WTC11 (cell line): ENCODE results near the gene B4GALT6. TPM values are rescaled to one million over a fixed set of nuclear protein-coding genes. Genes with fewer than 3 reads are reported as not detected.

Source experiments
- ATAC-seq: fragments of 200-7000 bp; cut with Tn5 transposase; 2 replicates; pipeline ENCODE4 v1.10.0; 2021; ENCODE audit warnings: mild to moderate bottlenecking, moderate library complexity
- CTCF ChIA-PET: fragments of 300-600 bp; sonication (Branson Sonifier 250); formaldehyde crosslinking; loops from one replicate; lab custom pipeline; 2021; ENCODE audit warnings: antibody characterized with exemption; lab: Charles Lee
- POLR2A ChIA-PET: fragments of 350-600 bp; sonication (Branson Sonifier 250); formaldehyde crosslinking; loops from one replicate; lab custom pipeline; 2021; ENCODE audit warnings: antibody characterized with exemption; lab: Charles Lee
- DNase-seq: peaks from one replicate; pipeline ENCODE4 v3.0.0; 2021; ENCODE audit warnings: low spot score
- H3K27ac Mint-ChIP-seq: 2 replicates; pipeline ENCODE4 v1.8.0; 2021; ENCODE audit warnings: mixed read lengths
- H3K27me3 Mint-ChIP-seq: 2 replicates; pipeline ENCODE4 v1.8.0; 2021; ENCODE audit warnings: low read depth, mild to moderate bottlenecking, moderate library complexity, mixed read lengths
- H3K36me3 Mint-ChIP-seq: 2 replicates; pipeline ENCODE4 v1.8.0; 2021; ENCODE audit warnings: mixed read lengths
- H3K4me1 Mint-ChIP-seq: 2 replicates; pipeline ENCODE4 v1.8.0; 2022; ENCODE audit warnings: mixed read lengths
- H3K4me3 Mint-ChIP-seq: 2 replicates; pipeline ENCODE4 v1.8.0; 2021; ENCODE audit warnings: mild to moderate bottlenecking, moderate library complexity, mixed read lengths
- H3K9me3 Mint-ChIP-seq: 2 replicates; pipeline ENCODE4 v1.8.0; 2021; ENCODE audit warnings: mixed read lengths
- ELF4 ChIP-seq: sonication (generic); formaldehyde crosslinking; IDR thresholded peaks from 2 replicates; pipeline ENCODE4 v1.8.1; 2022; ENCODE audit warnings: low read depth, mild to moderate bottlenecking, moderate library complexity, missing genetic modification reagents
- FOXP1 ChIP-seq: sonication (generic); formaldehyde crosslinking; IDR thresholded peaks from 2 replicates; pipeline ENCODE4 v1.8.0; 2022; ENCODE audit warnings: missing genetic modification reagents, mild to moderate bottlenecking, moderate library complexity, borderline replicate concordance
- GTF2I ChIP-seq: fragments of 250-450 bp; sonication (Bioruptor Pico); conservative IDR thresholded peaks from 2 replicates; pipeline ENCODE4 v1.4.0; 2021; ENCODE audit warnings: mild to moderate bottlenecking
- MLX ChIP-seq: sonication (generic); formaldehyde crosslinking; IDR thresholded peaks from 2 replicates; pipeline ENCODE4 v1.8.1; 2023; ENCODE audit warnings: mild to moderate bottlenecking, missing genetic modification reagents, moderate library complexity
- SMAD3 ChIP-seq: sonication (generic); formaldehyde crosslinking; IDR thresholded peaks from 2 replicates; pipeline ENCODE4 v1.8.0; 2022; ENCODE audit warnings: missing genetic modification reagents, mild to moderate bottlenecking, borderline replicate concordance
- SOX15 ChIP-seq: fragments of 250-450 bp; sonication (Bioruptor Pico); IDR thresholded peaks from 2 replicates; pipeline ENCODE4 v1.9.0; 2021; ENCODE audit warnings: mild to moderate bottlenecking
- TEAD4 ChIP-seq: sonication (generic); formaldehyde crosslinking; IDR thresholded peaks from 2 replicates; pipeline ENCODE4 v1.8.0; 2022; ENCODE audit warnings: mild to moderate bottlenecking, missing genetic modification reagents
- ZBTB21 ChIP-seq: sonication (generic); formaldehyde crosslinking; IDR thresholded peaks from 2 replicates; pipeline ENCODE4 v1.8.1; 2023; ENCODE audit warnings: mild to moderate bottlenecking, missing genetic modification reagents, borderline replicate concordance
- ZNF121 ChIP-seq: sonication (generic); formaldehyde crosslinking; IDR thresholded peaks from 2 replicates; pipeline ENCODE4 v1.8.0; 2023; ENCODE audit warnings: missing genetic modification reagents
- ZNF232 ChIP-seq: sonication (generic); formaldehyde crosslinking; IDR thresholded peaks from 2 replicates; pipeline ENCODE4 v1.8.0; 2022; ENCODE audit warnings: mild to moderate bottlenecking, missing genetic modification reagents
- ZNF423 ChIP-seq: fragments of 250-450 bp; sonication (Bioruptor Pico); IDR thresholded peaks from 2 replicates; pipeline ENCODE4 v2.1.2; 2022; ENCODE audit warnings: mild to moderate bottlenecking, moderate library complexity
- ZNF532 ChIP-seq: fragments of 250-450 bp; sonication (Bioruptor Pico); IDR thresholded peaks from 2 replicates; pipeline ENCODE4 v1.9.0; 2021; ENCODE audit warnings: mild to moderate bottlenecking, borderline replicate concordance
- total RNA-seq: library from RNA; stranded (reverse); gene quantifications from 3 replicates; pipeline ENCODE4 v1.2.3, GENCODE V29; 2021
- TF ChIP-seq, protein P1 (sequence below): sonication (generic); formaldehyde crosslinking; IDR thresholded peaks from 2 replicates; pipeline ENCODE4 v1.8.0; 2023; ENCODE audit warnings: missing genetic modification reagents
- TF ChIP-seq, protein P2 (sequence below): fragments of 200-600 bp; IDR thresholded peaks from 2 replicates; pipeline ENCODE4 v1.8.0; 2022; ENCODE audit warnings: antibody characterized with exemption
- TF ChIP-seq, protein P3 (sequence below): fragments of 250-450 bp; sonication (Bioruptor Pico); IDR thresholded peaks from 2 replicates; pipeline ENCODE4 v2.1.2; 2022; ENCODE audit warnings: mild to moderate bottlenecking, moderate library complexity
- TF ChIP-seq, protein P4 (sequence below): fragments of 250-450 bp; sonication (Bioruptor Pico); conservative IDR thresholded peaks from 2 replicates; pipeline ENCODE4 v1.9.0; 2021; ENCODE audit warnings: mild to moderate bottlenecking

Gene B4GALT6
- total RNA-seq, 1 experiment from 2014 or later, result 50.6 TPM

- no peak for TF ChIP-seq ZNF532
These were observed 65.1 kb downstream of the B4GALT6 start (continued) for GRCh38 chr18:31619291-31619690.

- DNase-seq (no peak), ATAC-seq (no peak)
- no peak overlapping the region for H3K27ac Mint-ChIP-seq
- ChIA-PET POLR2A (interaction anchor here (0.6 kb wide), 1 partner anchor 300 kb away, joined by 3 read pairs; no protein-coding TSS in a partner anchor), CTCF (interaction anchor here (1.4 kb wide), 1 partner anchor 9 kb away, joined by 4 read pairs; no protein-coding TSS in a partner anchor)
- H3K9me3 Mint-ChIP-seq, result no peaks in the 10 kb centered on the region; the same call in 1 of the 2 replicates
- H3K27me3 Mint-ChIP-seq, result no peaks in the 10 kb centered on the region
- H3K36me3 Mint-ChIP-seq, result no peaks in the 10 kb centered on the region
- H3K4me3 Mint-ChIP-seq, result no peak overlapping the region
- H3K4me1 Mint-ChIP-seq, result peaks cover 17% of the 10 kb centered on the region
- TF ChIP-seq, protein P1, sequence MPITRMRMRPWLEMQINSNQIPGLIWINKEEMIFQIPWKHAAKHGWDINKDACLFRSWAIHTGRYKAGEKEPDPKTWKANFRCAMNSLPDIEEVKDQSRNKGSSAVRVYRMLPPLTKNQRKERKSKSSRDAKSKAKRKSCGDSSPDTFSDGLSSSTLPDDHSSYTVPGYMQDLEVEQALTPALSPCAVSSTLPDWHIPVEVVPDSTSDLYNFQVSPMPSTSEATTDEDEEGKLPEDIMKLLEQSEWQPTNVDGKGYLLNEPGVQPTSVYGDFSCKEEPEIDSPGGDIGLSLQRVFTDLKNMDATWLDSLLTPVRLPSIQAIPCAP, result no peak
- TF ChIP-seq ZNF121, result 0 out of 2 replicates have a peak, but pooled peaks have one; percentile 32
These were observed 65.6 kb downstream of the B4GALT6 start for GRCh38 chr18:31618801-31619200.

GRCh38 chr18:31617031-31617717, 67.2 kb downstream of the B4GALT6 start:
- Mint-ChIP-seq H3K9me3 (no peaks in the 10 kb centered on the region; the same call in 1 of the 2 replicates), H3K27me3 (no peaks in the 10 kb centered on the region), H3K27ac (0 out of 2 replicates have a peak overlapping the region, but pooled peaks have one; percentile 24), H3K4me1 (peaks cover 18% of the 10 kb centered on the region), H3K36me3 (no peaks in the 10 kb centered on the region), H3K4me3 (no peak overlapping the region)
- ChIA-PET POLR2A (no interaction called here), CTCF (no interaction called here)
- ATAC-seq (no peak), DNase-seq (no peak)
- TF ChIP-seq ELF4 (CRISPR knock-in tag), result no peak
- TF ChIP-seq SMAD3, result no peak
- TF ChIP-seq SOX15, result no peak
- no peak for TF ChIP-seq MLX
- no peak for TF ChIP-seq FOXP1 (CRISPR knock-in tag)
- TF ChIP-seq GTF2I, result no peak

- Mint-ChIP-seq H3K4me3 (no peak overlapping the region), H3K9me3 (no peaks in the 10 kb centered on the region; the same call in 1 of the 2 replicates), H3K4me1 (peaks cover 22% of the 10 kb centered on the region), H3K27me3 (no peaks in the 10 kb centered on the region), H3K36me3 (no peaks in the 10 kb centered on the region), H3K27ac (no peak overlapping the region)
- DNase-seq, result no peak
- ChIA-PET CTCF (no interaction called here), POLR2A (no interaction called here)
- peak; percentile 34; the same call in 1 of the 2 replicates for ATAC-seq
- no peak for TF ChIP-seq ZBTB21 (CRISPR knock-in tag)
- TF ChIP-seq ELF4 (CRISPR knock-in tag), result no peak
- TF ChIP-seq, protein P2, sequence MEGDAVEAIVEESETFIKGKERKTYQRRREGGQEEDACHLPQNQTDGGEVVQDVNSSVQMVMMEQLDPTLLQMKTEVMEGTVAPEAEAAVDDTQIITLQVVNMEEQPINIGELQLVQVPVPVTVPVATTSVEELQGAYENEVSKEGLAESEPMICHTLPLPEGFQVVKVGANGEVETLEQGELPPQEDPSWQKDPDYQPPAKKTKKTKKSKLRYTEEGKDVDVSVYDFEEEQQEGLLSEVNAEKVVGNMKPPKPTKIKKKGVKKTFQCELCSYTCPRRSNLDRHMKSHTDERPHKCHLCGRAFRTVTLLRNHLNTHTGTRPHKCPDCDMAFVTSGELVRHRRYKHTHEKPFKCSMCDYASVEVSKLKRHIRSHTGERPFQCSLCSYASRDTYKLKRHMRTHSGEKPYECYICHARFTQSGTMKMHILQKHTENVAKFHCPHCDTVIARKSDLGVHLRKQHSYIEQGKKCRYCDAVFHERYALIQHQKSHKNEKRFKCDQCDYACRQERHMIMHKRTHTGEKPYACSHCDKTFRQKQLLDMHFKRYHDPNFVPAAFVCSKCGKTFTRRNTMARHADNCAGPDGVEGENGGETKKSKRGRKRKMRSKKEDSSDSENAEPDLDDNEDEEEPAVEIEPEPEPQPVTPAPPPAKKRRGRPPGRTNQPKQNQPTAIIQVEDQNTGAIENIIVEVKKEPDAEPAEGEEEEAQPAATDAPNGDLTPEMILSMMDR, result no peak
- TF ChIP-seq ZNF121, result no peak
- TF ChIP-seq, protein P3, sequence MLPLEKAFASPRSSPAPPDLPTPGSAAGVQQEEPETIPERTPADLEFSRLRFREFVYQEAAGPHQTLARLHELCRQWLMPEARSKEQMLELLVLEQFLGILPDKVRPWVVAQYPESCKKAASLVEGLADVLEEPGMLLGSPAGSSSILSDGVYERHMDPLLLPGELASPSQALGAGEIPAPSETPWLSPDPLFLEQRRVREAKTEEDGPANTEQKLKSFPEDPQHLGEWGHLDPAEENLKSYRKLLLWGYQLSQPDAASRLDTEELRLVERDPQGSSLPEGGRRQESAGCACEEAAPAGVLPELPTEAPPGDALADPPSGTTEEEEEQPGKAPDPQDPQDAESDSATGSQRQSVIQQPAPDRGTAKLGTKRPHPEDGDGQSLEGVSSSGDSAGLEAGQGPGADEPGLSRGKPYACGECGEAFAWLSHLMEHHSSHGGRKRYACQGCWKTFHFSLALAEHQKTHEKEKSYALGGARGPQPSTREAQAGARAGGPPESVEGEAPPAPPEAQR, result no peak
- no peak for TF ChIP-seq TEAD4 (CRISPR knock-in tag)
- TF ChIP-seq ZNF232 (CRISPR knock-in tag), result no peak
- no peak for TF ChIP-seq GTF2I
- TF ChIP-seq ZNF423 (CRISPR knock-in tag), result no peak
- TF ChIP-seq, protein P4, sequence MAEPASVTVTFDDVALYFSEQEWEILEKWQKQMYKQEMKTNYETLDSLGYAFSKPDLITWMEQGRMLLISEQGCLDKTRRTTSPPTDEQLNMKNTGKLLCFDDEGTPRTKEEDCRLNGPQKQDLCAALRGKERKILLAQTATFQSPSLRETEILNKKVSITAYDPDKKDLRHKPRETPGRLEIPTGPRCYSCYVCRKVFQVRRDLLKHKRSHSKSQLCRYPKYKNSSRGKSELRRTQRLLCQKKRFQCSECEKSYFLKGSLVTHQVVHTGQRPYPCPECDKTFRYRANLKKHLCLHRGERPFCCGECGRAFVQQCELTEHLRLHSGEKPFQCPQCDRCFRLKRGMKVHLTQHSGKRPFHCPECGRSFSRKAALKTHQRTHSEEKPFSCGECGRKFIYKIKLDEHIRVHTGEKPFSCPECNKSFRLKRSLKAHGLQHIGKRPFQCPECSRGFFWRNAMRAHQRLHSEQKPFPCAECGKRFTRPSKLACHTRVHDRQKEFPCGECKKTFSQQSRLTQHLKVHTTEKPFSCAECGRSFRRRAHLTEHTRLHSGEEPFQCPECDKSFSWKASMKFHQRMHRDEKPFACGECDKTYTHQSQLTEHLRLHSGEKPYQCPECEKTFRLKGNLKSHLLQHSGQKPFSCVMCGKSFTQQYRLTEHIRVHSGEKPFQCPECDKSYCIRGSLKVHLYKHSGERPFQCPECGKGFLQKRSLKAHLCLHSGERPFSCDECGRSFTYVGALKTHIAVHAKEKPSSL (CRISPR knock-in tag), result no peak
These were observed 67.8 kb downstream of the B4GALT6 start for GRCh38 chr18:31616586-31616985.
